HG03196 (cell line): ENCODE data around the gene LRRC74B.

Source experiments
- ATAC-seq: cut with Tn5 transposase; IDR thresholded peaks from one replicate; pipeline ENCODE4 v1.9.1; 2021; ENCODE audit not compliant: unreplicated experiment

The LRRC74B gene

DNA sequence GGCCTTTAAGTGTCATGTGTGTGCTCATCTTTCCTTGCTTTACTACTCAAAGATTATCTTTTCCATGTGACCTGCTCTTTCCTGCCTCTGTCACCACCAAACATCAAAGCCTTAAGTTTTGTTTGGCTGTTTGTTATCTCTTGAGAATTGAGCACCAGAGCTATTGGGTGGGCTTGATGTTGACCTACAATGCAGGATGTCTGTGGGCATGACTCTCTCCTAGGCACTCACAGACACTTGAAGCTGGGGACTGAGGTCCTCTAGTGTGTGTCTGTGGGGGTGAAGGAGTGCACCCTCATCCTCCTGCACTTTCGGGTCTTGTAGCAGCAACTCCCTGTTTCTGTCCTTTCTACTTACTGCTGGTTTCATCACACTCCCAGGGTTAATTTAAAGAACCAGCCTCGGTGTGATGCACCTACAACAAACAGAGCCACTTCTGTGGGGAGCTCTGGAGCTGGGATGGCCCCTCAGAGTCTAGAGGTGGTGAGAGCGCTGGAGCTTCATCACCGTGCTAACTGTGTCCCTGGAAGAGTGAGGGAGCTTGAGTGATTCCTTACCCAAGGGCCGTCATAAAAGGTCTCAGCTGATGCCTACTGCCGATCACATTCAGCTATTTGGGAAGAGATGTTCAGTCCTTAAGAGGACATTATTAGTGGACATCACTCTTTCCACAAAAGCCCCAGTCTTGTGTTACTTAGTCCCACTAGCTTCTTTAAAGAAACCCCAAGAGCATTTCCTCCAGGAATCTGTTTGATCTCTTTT, 56.3 kb downstream of the LRRC74B start:
- ATAC-seq, result no peak

- ATAC-seq, result no peak
Measured at GRCh38 chr22:21102659-21103267, 57.0 kb downstream of the LRRC74B start.

DNA sequence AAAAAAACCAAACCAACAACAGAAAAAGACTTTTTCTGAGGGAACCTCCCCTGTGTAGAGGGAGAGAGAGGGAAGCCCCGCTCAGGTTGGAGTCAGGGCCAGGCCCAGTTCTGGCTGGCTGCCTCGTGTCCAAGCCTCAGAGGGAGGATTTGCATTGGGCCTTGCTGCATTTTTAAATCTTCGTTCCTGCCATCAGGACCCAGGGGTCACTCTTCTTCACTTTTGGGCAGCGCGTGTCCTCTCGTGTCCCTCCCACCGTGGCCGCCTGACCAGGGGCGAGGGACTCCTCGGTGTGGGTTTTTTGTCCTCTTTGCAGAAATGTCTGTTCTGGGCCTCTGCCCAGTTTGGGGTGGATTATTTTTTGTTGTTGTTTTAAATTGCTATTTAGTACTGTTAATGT, 57.9 kb downstream of the LRRC74B start:
- no peak for ATAC-seq

DNA sequence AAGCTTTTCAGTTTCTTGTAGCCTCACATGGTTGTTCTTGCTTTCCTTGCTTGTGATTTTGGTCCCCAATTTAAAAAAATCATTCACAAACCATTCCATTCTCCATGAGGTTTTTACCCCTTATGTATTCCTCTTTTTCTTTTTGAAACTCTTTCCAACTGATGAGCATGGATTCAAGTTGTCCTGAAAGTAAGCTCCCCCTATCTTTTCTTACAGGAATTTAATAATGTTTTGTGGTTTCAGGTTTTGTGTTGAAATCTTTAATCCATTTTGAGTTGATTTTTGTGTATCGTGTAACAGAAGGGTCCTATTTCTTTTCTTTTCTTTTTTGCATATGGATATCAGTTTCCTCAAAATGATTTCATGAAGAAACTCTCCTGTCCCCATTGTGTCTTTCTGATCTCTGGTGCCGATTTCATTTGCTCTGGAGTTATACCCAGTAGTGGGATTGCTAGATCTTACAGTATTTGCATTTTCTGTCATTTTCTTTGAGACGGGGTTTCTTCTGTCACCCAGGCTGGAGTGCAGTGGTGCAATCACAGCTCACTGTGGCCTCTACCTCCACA, 58.5 kb downstream of the LRRC74B start:
- no peak for ATAC-seq

- ATAC-seq, result no peak
Measured at GRCh38 chr22:21105294-21105693, 59.5 kb downstream of the LRRC74B start.

DNA sequence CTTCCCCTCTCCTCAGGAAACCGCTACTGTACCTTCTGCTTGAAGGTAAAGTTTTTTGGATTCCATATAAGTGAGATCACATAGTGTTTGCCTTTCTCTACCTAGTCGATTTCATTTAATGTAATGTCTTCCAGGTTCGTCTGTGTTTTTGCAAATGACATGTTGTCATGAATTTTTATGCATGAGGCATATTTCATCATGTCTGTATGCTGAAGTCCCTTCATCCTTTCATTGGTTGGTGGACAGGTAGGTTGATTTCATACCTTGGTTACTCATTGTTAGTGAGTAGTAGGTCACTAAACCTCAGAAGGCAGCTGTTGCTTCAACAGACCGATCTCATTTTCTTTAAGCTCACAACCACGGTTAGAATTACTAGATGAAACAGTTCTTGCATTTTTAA, 60.3 kb downstream of the LRRC74B start:
- ATAC-seq, result no peak

GRCh38 chr22:21108379-21109115, 62.8 kb downstream of the LRRC74B start:
- no peak for ATAC-seq
